Hepatocyte (in vitro differentiated cells): Measurements from ENCODE around the gene MEF2C. TPM values are rescaled to one million over a fixed set of nuclear protein-coding genes. Genes with fewer than 3 reads are reported as not detected.

Experiments used
- DNase-seq: peaks from one replicate; pipeline ENCODE4 v3.0.0-alpha.2; 2016; ENCODE audit warnings: low spot score
- H2AFZ ChIP-seq: fragments of 200-600 bp; sonication (generic); 2 replicates; pipeline ENCODE4 v1.6.0; 2016; ENCODE audit warnings: antibody characterized with exemption, mild to moderate bottlenecking
- H3K27ac ChIP-seq: fragments of 200-600 bp; sonication (generic); 2 replicates; pipeline ENCODE4 v1.5.1; 2016; ENCODE audit warnings: mild to moderate bottlenecking
- H3K27me3 ChIP-seq: fragments of 200-600 bp; sonication (generic); 2 replicates; pipeline ENCODE4 v1.6.1; 2016
- H3K36me3 ChIP-seq: fragments of 200-600 bp; sonication (generic); replicated peaks from 2 replicates; pipeline ENCODE4 v1.5.1; 2016; ENCODE audit warnings: low read depth; ENCODE audit not compliant: insufficient read depth
- H3K4me1 ChIP-seq: fragments of 200-600 bp; sonication (generic); 2 replicates; pipeline ENCODE4 v1.5.1; 2016; ENCODE audit warnings: mild to moderate bottlenecking, moderate library complexity; ENCODE audit not compliant: insufficient read depth
- H3K4me2 ChIP-seq: fragments of 200-600 bp; sonication (generic); 2 replicates; pipeline ENCODE4 v1.6.0; 2016
- H3K4me3 ChIP-seq: fragments of 200-600 bp; sonication (generic); 2 replicates; pipeline ENCODE4 v1.5.1; 2016; ENCODE audit warnings: mild to moderate bottlenecking
- H3K79me2 ChIP-seq: fragments of 200-600 bp; sonication (generic); 2 replicates; pipeline ENCODE4 v1.6.0; 2017; ENCODE audit warnings: mild to moderate bottlenecking
- H3K9me2 ChIP-seq: fragments of 200-600 bp; sonication (generic); replicated peaks from 2 replicates; pipeline ENCODE4 v1.6.0; 2017; ENCODE audit warnings: mild to moderate bottlenecking; ENCODE audit not compliant: insufficient read depth
- H3K9me3 ChIP-seq: fragments of 200-600 bp; sonication (generic); 2 replicates; pipeline ENCODE4 v1.5.1; 2016; ENCODE audit warnings: low read depth, mild to moderate bottlenecking
- H4K20me1 ChIP-seq: fragments of 200-600 bp; sonication (generic); 2 replicates; pipeline ENCODE4 v1.6.0; 2016; ENCODE audit warnings: mild to moderate bottlenecking; ENCODE audit not compliant: insufficient read depth, poor library complexity, severe bottlenecking
- EZH2 ChIP-seq: fragments of 200-600 bp; sonication (generic); IDR thresholded peaks from 2 replicates; pipeline ENCODE4 v1.6.1; 2016; ENCODE audit warnings: antibody characterized with exemption, mild to moderate bottlenecking, borderline replicate concordance
- EZH2phosphoT487 ChIP-seq: fragments of 200-600 bp; sonication (generic); IDR thresholded peaks from one replicate; pipeline ENCODE4 v1.6.1; 2018; ENCODE audit warnings: antibody characterized with exemption, mild to moderate bottlenecking, low read depth, moderate library complexity; ENCODE audit not compliant: unreplicated experiment, severe bottlenecking
- WGBS: methylation state at CpG from one replicate; pipeline ENCODE4 v1.1.6; 2016; ENCODE audit warnings: low lambda C conversion rate; ENCODE audit errors: missing lambda C conversion rate; 5-methylcytosine and 5-hydroxymethylcytosine counted together
- polyA plus RNA-seq: library from polyadenylated mRNA; unstranded; fragments of >200 nt; fragmentation: Nextera tagmentation; extraction: Ambion mirVana; gene quantifications from 2 replicates; pipeline ENCODE4 v1.2.1, GENCODE V29; 2016
- total RNA-seq: library from RNA; depleted of rRNA; stranded (reverse); fragments of >200 nt; gene quantifications from 2 replicates; pipeline ENCODE4 v1.2.3, GENCODE V29; 2014
- TF ChIP-seq, protein P1 (sequence below): fragments of 200-600 bp; sonication (generic); IDR thresholded peaks from 2 replicates; pipeline ENCODE4 v1.5.1; 2016; ENCODE audit warnings: antibody characterized with exemption, mild to moderate bottlenecking; ENCODE audit not compliant: poor library complexity

The MEF2C gene
- total and polyA plus RNA-seq, 2 experiments from 2014 or later, result 5.9 to 14.6 TPM

DNA sequence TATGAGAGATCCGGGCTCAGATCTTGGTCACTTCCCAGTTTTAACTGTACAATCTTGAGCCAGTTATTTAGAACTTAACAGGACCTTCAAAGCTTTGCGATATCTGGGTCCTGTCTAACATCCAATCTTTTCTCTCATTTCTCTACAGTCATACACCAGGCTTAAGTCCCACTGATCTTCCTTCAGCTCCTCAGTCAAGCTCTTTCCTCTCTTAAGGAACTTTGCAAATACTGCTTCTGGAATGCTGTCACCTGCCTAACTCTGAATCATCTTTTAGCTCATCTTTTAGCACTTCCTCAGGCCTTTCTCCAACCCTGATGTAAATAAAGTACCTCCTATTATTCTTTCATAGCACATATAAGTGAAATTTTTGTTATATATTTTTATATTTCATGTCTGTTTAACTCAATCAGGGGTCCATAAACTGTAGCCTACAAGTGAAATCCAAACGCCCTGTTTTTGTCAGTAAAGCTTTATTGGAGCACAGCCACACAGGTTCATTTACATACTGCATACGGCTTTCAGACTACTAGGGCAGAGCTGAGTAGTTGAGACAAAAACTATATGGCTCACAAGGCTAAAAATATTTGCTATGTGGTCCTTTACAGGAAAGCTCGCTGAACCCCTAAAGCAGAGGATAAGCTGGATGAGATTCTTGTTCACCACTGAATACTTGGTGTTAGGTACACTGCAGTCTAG lies 63.5 kb downstream of the MEF2C start:
- Histone ChIP-seq H3K9me2 (no peaks in the 10 kb centered on the region), H3K27ac (no peak overlapping the region), H3K4me1 (no peaks in the 10 kb centered on the region), H3K79me2 (no peaks in the 10 kb centered on the region), H3K27me3 (no peaks in the 10 kb centered on the region), H3K4me3 (no peak overlapping the region), H3K36me3 (no peaks in the 10 kb centered on the region), H3K9me3 (no peaks in the 10 kb centered on the region), H4K20me1 (no peaks in the 10 kb centered on the region), H2AFZ (no peak overlapping the region), H3K4me2 (no peak overlapping the region)
- DNase-seq, result no peak
- 85% methylated on average over 5 of the region's 5 CpGs for WGBS
- TF ChIP-seq, protein P1, sequence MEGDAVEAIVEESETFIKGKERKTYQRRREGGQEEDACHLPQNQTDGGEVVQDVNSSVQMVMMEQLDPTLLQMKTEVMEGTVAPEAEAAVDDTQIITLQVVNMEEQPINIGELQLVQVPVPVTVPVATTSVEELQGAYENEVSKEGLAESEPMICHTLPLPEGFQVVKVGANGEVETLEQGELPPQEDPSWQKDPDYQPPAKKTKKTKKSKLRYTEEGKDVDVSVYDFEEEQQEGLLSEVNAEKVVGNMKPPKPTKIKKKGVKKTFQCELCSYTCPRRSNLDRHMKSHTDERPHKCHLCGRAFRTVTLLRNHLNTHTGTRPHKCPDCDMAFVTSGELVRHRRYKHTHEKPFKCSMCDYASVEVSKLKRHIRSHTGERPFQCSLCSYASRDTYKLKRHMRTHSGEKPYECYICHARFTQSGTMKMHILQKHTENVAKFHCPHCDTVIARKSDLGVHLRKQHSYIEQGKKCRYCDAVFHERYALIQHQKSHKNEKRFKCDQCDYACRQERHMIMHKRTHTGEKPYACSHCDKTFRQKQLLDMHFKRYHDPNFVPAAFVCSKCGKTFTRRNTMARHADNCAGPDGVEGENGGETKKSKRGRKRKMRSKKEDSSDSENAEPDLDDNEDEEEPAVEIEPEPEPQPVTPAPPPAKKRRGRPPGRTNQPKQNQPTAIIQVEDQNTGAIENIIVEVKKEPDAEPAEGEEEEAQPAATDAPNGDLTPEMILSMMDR, result no peak
- no peak for TF ChIP-seq EZH2
- TF ChIP-seq EZH2phosphoT487, result no peak

DNA sequence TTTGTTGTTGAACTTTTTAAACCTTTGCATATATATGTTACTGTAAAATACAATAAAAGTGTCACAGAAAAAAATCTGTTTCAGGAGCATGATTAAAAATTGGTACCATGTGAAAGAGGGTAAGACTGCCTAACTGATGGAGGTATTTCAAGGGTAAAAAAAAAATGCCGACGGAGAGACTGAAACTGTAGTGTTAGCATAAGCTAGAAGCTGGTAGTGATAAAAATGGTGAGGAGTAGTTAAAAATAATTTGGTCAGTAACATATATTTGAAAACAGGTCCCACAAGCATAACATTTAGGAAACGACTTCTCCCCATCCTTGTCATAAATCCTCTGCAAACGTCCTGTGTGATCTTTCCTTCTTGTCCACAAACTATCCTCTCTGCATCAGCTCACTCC lies 64.7 kb downstream of the MEF2C start:
- H4K20me1 ChIP-seq, result no peaks in the 10 kb centered on the region
- no peak for DNase-seq
- no peaks in the 10 kb centered on the region for H3K9me2 ChIP-seq
- no peaks in the 10 kb centered on the region for H3K36me3 ChIP-seq
- no peak for TF ChIP-seq EZH2phosphoT487
- TF ChIP-seq, protein P1, result no peak
- no peak for TF ChIP-seq EZH2
- H2AFZ ChIP-seq, result no peak overlapping the region
- 91% methylated on average over 4 of the region's 4 CpGs for WGBS
- no peaks in the 10 kb centered on the region for H3K4me1 ChIP-seq
- no peaks in the 10 kb centered on the region for H3K27me3 ChIP-seq
- no peaks in the 10 kb centered on the region for H3K9me3 ChIP-seq
- no peaks in the 10 kb centered on the region for H3K79me2 ChIP-seq
- no peak overlapping the region for H3K4me3 ChIP-seq
- H3K27ac ChIP-seq, result no peak overlapping the region
- H3K4me2 ChIP-seq, result no peak overlapping the region

DNA sequence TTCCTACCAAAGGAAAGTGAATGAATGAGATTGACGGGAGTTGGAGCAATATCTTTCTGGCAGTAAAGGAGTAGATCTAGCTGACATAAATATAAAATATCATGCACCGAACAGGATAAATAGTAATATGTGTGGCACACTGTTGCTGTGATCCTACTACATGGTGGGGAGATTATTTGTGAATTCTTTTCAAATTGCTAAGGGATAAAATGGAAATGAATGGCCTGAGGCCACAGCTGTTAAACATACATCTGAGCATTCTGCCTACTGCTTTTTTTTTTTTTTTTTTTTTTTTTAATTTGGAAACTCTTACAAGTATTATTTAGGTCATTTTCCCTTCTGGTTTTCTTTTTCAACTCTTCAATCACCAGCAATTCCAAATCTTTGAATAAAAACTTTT lies 66.8 kb downstream of the MEF2C start:
- Histone ChIP-seq H2AFZ (no peak overlapping the region), H3K36me3 (no peaks in the 10 kb centered on the region), H3K27me3 (no peaks in the 10 kb centered on the region), H3K79me2 (no peaks in the 10 kb centered on the region), H3K27ac (no peak overlapping the region), H3K4me1 (no peaks in the 10 kb centered on the region), H3K4me2 (no peak overlapping the region), H3K4me3 (no peak overlapping the region), H3K9me2 (no peaks in the 10 kb centered on the region), H3K9me3 (no peaks in the 10 kb centered on the region), H4K20me1 (no peaks in the 10 kb centered on the region)
- WGBS, result 81% methylated on average over 2 of the region's 2 CpGs
- no peak for DNase-seq
- no peak for TF ChIP-seq EZH2phosphoT487
- TF ChIP-seq EZH2, result no peak
- TF ChIP-seq, protein P1, result no peak
